GM23248 (cell line): ENCODE measurements around the gene ALOX12B. TPM values are rescaled to one million over a fixed set of nuclear protein-coding genes. Genes with fewer than 3 reads are reported as not detected.

Source experiments
- DNase-seq: peaks from one replicate; pipeline ENCODE4 v3.0.0-alpha.2; 2015
- H2AFZ ChIP-seq: fragments of 200-600 bp; sonication (generic); 2 replicates; pipeline ENCODE4 v1.6.1; 2016; ENCODE audit warnings: antibody characterized with exemption
- H3F3A ChIP-seq: fragments of 200-600 bp; sonication (generic); 2 replicates; pipeline ENCODE4 v1.6.1; 2016; ENCODE audit warnings: mild to moderate bottlenecking, antibody characterized with exemption, mixed run types; ENCODE audit not compliant: insufficient read depth
- H3K27ac ChIP-seq: fragments of 200-600 bp; sonication (generic); 2 replicates; pipeline ENCODE4 v1.5.1; 2016; ENCODE audit warnings: mild to moderate bottlenecking
- H3K27me3 ChIP-seq: fragments of 200-600 bp; sonication (generic); replicated peaks from 2 replicates; pipeline ENCODE4 v1.6.1; 2016; ENCODE audit warnings: mild to moderate bottlenecking; ENCODE audit not compliant: insufficient read depth
- H3K36me3 ChIP-seq: fragments of 200-600 bp; sonication (generic); 2 replicates; pipeline ENCODE4 v1.6.1; 2016; ENCODE audit warnings: low read depth, mild to moderate bottlenecking
- H3K4me1 ChIP-seq: fragments of 200-600 bp; sonication (generic); 2 replicates; pipeline ENCODE4 v1.6.1; 2016; ENCODE audit warnings: mild to moderate bottlenecking; ENCODE audit not compliant: insufficient read depth
- H3K4me2 ChIP-seq: fragments of 200-600 bp; sonication (generic); one replicate; pipeline ENCODE4 v1.6.1; 2016; ENCODE audit warnings: mild to moderate bottlenecking; ENCODE audit not compliant: unreplicated experiment
- H3K4me3 ChIP-seq: fragments of 200-600 bp; sonication (generic); 2 replicates; pipeline ENCODE4 v1.5.1; 2016; ENCODE audit warnings: mild to moderate bottlenecking
- H3K79me2 ChIP-seq: fragments of 200-600 bp; sonication (generic); 2 replicates; pipeline ENCODE4 v1.6.1; 2016; ENCODE audit warnings: mild to moderate bottlenecking; ENCODE audit not compliant: insufficient read depth
- H3K9ac ChIP-seq: fragments of 200-600 bp; sonication (generic); 2 replicates; pipeline ENCODE4 v1.6.1; 2016; ENCODE audit warnings: mild to moderate bottlenecking
- H3K9me2 ChIP-seq: fragments of 200-600 bp; sonication (generic); 2 replicates; pipeline ENCODE4 v1.6.1; 2016; ENCODE audit warnings: mixed run types, mild to moderate bottlenecking, moderate library complexity; ENCODE audit not compliant: insufficient read depth
- H3K9me3 ChIP-seq: fragments of 200-600 bp; sonication (generic); one replicate; pipeline ENCODE4 v1.6.1; 2017; ENCODE audit warnings: low read depth
- H4K20me1 ChIP-seq: fragments of 200-600 bp; sonication (generic); 2 replicates; pipeline ENCODE4 v1.6.0; 2016; ENCODE audit not compliant: insufficient read depth
- EZH2 ChIP-seq: fragments of 200-600 bp; sonication (generic); IDR thresholded peaks from 2 replicates; pipeline ENCODE4 v1.6.1; 2018; ENCODE audit warnings: antibody characterized with exemption, mild to moderate bottlenecking; ENCODE audit not compliant: insufficient read depth, poor library complexity, severe bottlenecking
- EZH2phosphoT487 ChIP-seq: fragments of 200-600 bp; sonication (generic); IDR thresholded peaks from 2 replicates; pipeline ENCODE4 v1.6.1; 2018; ENCODE audit warnings: antibody characterized with exemption, moderate library complexity, mild to moderate bottlenecking, low read depth; ENCODE audit not compliant: insufficient read depth
- WGBS, 2 experiments: methylation state at CpG; one replicate each; pipeline ENCODE4 v1.1.6; 2015 to 2017; ENCODE audit warnings: low lambda C conversion rate in 2 of 2, low coverage in 1 of 2; ENCODE audit errors: missing lambda C conversion rate in 2 of 2; 5-methylcytosine and 5-hydroxymethylcytosine counted together
- in situ Hi-C: fragments of 300-500 bp; cut with MboI; formaldehyde crosslinking; loops from 2 replicates; pipeline ENCODE4 v1.15.0; 2020
- polyA plus RNA-seq: library from polyadenylated mRNA; unstranded; fragments of >200 nt; fragmentation: Nextera tagmentation; extraction: Ambion mirVana; gene quantifications from 2 replicates; pipeline ENCODE4 v1.2.1, GENCODE V29; 2016
- total RNA-seq: library from RNA; depleted of rRNA; stranded (reverse); fragments of >200 nt; shearing (Covaris generic); gene quantifications from 2 replicates; pipeline ENCODE4 v1.2.3, GENCODE V29; 2014

The ALOX12B gene
- total and polyA plus RNA-seq, 2 experiments from 2014 or later, result not detected

GRCh38 chr17:8046929-8047768 lies 40.4 kb downstream of the ALOX12B start:
- no peak overlapping the region for H3K4me2 ChIP-seq
- no peaks in the 10 kb centered on the region for H3K9me2 ChIP-seq
- no peak for TF ChIP-seq EZH2
- TF ChIP-seq EZH2phosphoT487, result no peak
- H3K27ac ChIP-seq, result no peak overlapping the region
- no peak overlapping the region for H2AFZ ChIP-seq
- no peaks in the 10 kb centered on the region for H3K4me1 ChIP-seq
- no peaks in the 10 kb centered on the region for H3F3A ChIP-seq
- no peaks in the 10 kb centered on the region for H3K79me2 ChIP-seq
- DNase-seq, result no peak
- no peak overlapping the region for H3K4me3 ChIP-seq
- in situ Hi-C loops, result no loop called here
- no peak overlapping the region for H3K9ac ChIP-seq
- WGBS, 2 experiments, result 50 to 51% methylated on average over 19 to 24 of the region's 24 CpGs
- no peaks in the 10 kb centered on the region for H4K20me1 ChIP-seq
- H3K9me3 ChIP-seq, result no peaks in the 10 kb centered on the region
- H3K27me3 ChIP-seq, result peaks cover 10% of the 10 kb centered on the region
- no peaks in the 10 kb centered on the region for H3K36me3 ChIP-seq

DNA sequence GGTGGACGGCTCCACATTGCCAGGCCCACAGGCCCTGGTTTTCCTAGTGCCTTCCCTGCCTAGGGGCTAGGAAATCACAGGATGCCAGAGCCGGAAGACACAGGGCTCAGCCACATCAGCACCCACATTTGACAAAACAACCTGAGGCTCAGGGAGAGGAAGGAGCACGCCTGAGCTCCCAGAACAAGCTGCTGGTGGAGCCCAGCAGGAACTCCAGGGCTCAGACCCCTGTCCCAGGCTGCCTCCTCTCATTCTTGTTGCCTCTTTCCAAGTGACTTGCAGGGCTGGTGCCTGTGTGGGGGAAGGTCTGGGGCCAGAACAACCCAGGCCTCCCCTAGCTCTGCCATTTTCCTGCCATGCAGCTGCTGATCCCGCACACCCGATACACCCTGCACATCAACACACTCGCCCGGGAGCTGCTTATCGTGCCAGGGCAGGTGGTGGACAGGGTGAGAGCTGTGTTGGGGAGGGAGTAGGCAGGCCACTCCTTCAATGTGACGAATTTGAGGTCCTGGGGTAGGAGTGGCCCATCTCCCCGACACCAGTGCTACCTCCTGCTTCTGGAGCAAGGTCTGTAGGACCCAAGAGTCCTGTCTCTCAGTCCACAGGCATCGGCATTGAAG lies 41.1 kb downstream of the ALOX12B start:
- H3K9me2 ChIP-seq, result no peaks in the 10 kb centered on the region
- no peaks in the 10 kb centered on the region for H3K9me3 ChIP-seq
- H3K9ac ChIP-seq, result no peak overlapping the region
- DNase-seq, result no peak
- peaks cover 7% of the 10 kb centered on the region; the same call in 1 of the 2 replicates for H3F3A ChIP-seq
- H3K36me3 ChIP-seq, result no peaks in the 10 kb centered on the region
- no peak overlapping the region for H2AFZ ChIP-seq
- H4K20me1 ChIP-seq, result no peaks in the 10 kb centered on the region
- H3K4me3 ChIP-seq, result no peak overlapping the region
- peaks cover 10% of the 10 kb centered on the region for H3K27me3 ChIP-seq
- no peaks in the 10 kb centered on the region for H3K79me2 ChIP-seq
- in situ Hi-C loops, result no loop called here
- TF ChIP-seq EZH2 (no peak), EZH2phosphoT487 (no peak)
- peaks cover 2% of the 10 kb centered on the region; the same call in 1 of the 2 replicates for H3K4me1 ChIP-seq
- H3K4me2 ChIP-seq, result no peak overlapping the region
- 65 to 71% methylated on average over 11 of the region's 11 CpGs for WGBS, 2 experiments
- H3K27ac ChIP-seq, result no peak overlapping the region

GRCh38 chr17:8044819-8045810 lies 42.4 kb downstream of the ALOX12B start:
- in situ Hi-C loops, result no loop called here

GRCh38 chr17:8041979-8042378 lies 45.5 kb downstream of the ALOX12B start:
- Histone ChIP-seq H3K9ac (no peak overlapping the region), H2AFZ (no peak overlapping the region), H3K27ac (no peak overlapping the region), H3K9me3 (no peaks in the 10 kb centered on the region), H3K9me2 (no peaks in the 10 kb centered on the region), H3K79me2 (no peaks in the 10 kb centered on the region), H3K27me3 (peaks cover 10% of the 10 kb centered on the region), H3K36me3 (no peaks in the 10 kb centered on the region), H3K4me1 (peaks cover 14% of the 10 kb centered on the region), H3F3A (peaks cover 24% of the 10 kb centered on the region), H3K4me2 (no peak overlapping the region), H4K20me1 (no peaks in the 10 kb centered on the region), H3K4me3 (no peak overlapping the region)
- TF ChIP-seq EZH2, result no peak
- no peak for TF ChIP-seq EZH2phosphoT487
- in situ Hi-C loops, result no loop called here
- no peak for DNase-seq

More at GRCh38 chr17:8044819-8045810, 42.4 kb downstream of the ALOX12B start:
- no peak overlapping the region for H3K9ac ChIP-seq
- H4K20me1 ChIP-seq, result no peaks in the 10 kb centered on the region
- no peaks in the 10 kb centered on the region for H3K9me2 ChIP-seq
- no peak for DNase-seq
- no peak overlapping the region for H3K4me2 ChIP-seq
- WGBS, 2 experiments, result 52 to 60% methylated on average over 22 to 23 of the region's 24 CpGs
- no peak overlapping the region for H3K27ac ChIP-seq
- H3K27me3 ChIP-seq, result peaks cover 10% of the 10 kb centered on the region
- TF ChIP-seq EZH2phosphoT487 (no peak), EZH2 (no peak)
- peaks cover 14% of the 10 kb centered on the region for H3K4me1 ChIP-seq
- no peak overlapping the region for H2AFZ ChIP-seq
- H3K4me3 ChIP-seq, result no peak overlapping the region
- H3K79me2 ChIP-seq, result no peaks in the 10 kb centered on the region
- no peaks in the 10 kb centered on the region for H3K36me3 ChIP-seq
- H3F3A ChIP-seq, result peaks cover 20% of the 10 kb centered on the region
- H3K9me3 ChIP-seq, result no peaks in the 10 kb centered on the region
